IPS DF 6.9 (cell line): Measurements from ENCODE around the gene METTL16.
"Not testable (repeated sequence)": the region's sequence is repeated elsewhere in the genome, so short reads cannot be mapped to it uniquely, and the experiment has no call there.

Experiments
- DNase-seq: peaks from one replicate; pipeline ENCODE4 v3.0.0-alpha.2; 2013; ENCODE audit warnings: low read depth, low spot score
- H3K27ac ChIP-seq: one replicate; pipeline ENCODE4 v1.5.1; 2013; ENCODE audit warnings: low read length, control low read depth
- H3K27me3 ChIP-seq: 2 replicates; pipeline ENCODE4 v1.6.1; 2013; ENCODE audit warnings: mild to moderate bottlenecking, low read length; ENCODE audit not compliant: control insufficient read depth, insufficient read depth
- H3K36me3 ChIP-seq: 2 replicates; pipeline ENCODE4 v1.6.1; 2013; ENCODE audit warnings: low read length; ENCODE audit not compliant: control insufficient read depth, insufficient read depth
- H3K4me1 ChIP-seq: 2 replicates; pipeline ENCODE4 v1.6.1; 2013; ENCODE audit warnings: low read length; ENCODE audit not compliant: control insufficient read depth, insufficient read depth
- H3K4me3 ChIP-seq: 2 replicates; pipeline ENCODE4 v1.5.1; 2013; ENCODE audit warnings: mild to moderate bottlenecking, low read length
- H3K9me3 ChIP-seq: 2 replicates; pipeline ENCODE4 v1.6.1; 2013; ENCODE audit warnings: low read length, inconsistent platforms; ENCODE audit not compliant: control insufficient read depth, insufficient read depth
- WGBS: extraction: QIAGEN DNeasy Blood & Tissue Kit; methylation state at CpG from one replicate; pipeline ENCODE4 v1.1.7; 2013; ENCODE audit warnings: mixed read lengths, missing lambda C conversion rate; ENCODE audit not compliant: insufficient read length, insufficient coverage; 5-methylcytosine and 5-hydroxymethylcytosine counted together

METTL16 gene

GRCh38 chr17:2537579-2537978, 25.9 kb upstream of the METTL16 start:
- no CpG with 5 or more reads among the region's 5 CpGs for WGBS
- not testable (repeated sequence) for H3K4me3 ChIP-seq

GRCh38 chr17:2532146-2532720, 20.5 kb upstream of the METTL16 start:
- no peak overlapping the region for H3K27ac ChIP-seq
- DNase-seq: no peak
- no CpG with 5 or more reads among the region's 37 CpGs for WGBS
- H3K4me3 ChIP-seq: no peak overlapping the region
- no peaks in the 10 kb centered on the region for H3K4me1 ChIP-seq
- no peaks in the 10 kb centered on the region for H3K27me3 ChIP-seq
- no peaks in the 10 kb centered on the region for H3K36me3 ChIP-seq
- no peaks in the 10 kb centered on the region for H3K9me3 ChIP-seq

More at GRCh38 chr17:2537579-2537978, 25.9 kb upstream of the METTL16 start:
- H3K36me3 ChIP-seq, H3K27me3 ChIP-seq, H3K27ac ChIP-seq, H3K9me3 ChIP-seq, DNase-seq, H3K4me1 ChIP-seq: not testable (repeated sequence)

GRCh38 chr17:2531243-2531954, 19.7 kb upstream of the METTL16 start:
- WGBS: no CpG with 5 or more reads among the region's 9 CpGs
- not testable (repeated sequence) for H3K27me3 ChIP-seq, H3K27ac ChIP-seq, DNase-seq, H3K4me1 ChIP-seq, H3K36me3 ChIP-seq, H3K9me3 ChIP-seq, H3K4me3 ChIP-seq

GRCh38 chr17:2521775-2522410, 10.2 kb upstream of the METTL16 start:
- H3K4me1 ChIP-seq, H3K9me3 ChIP-seq, H3K27ac ChIP-seq, H3K4me3 ChIP-seq, H3K27me3 ChIP-seq, DNase-seq, H3K36me3 ChIP-seq: not testable (repeated sequence)
- no CpG with 5 or more reads among the region's 15 CpGs for WGBS

- Histone ChIP-seq H3K27ac (no peak overlapping the region), H3K36me3 (no peaks in the 10 kb centered on the region)
- no CpG with 5 or more reads among the region's 5 CpGs for WGBS
These were observed 9.6 kb upstream of the METTL16 start for GRCh38 chr17:2521257-2521656.

GRCh38 chr17:2517539-2517938, 5.9 kb upstream of the METTL16 start:
- no peak overlapping the region for H3K4me3 ChIP-seq
- no peaks in the 10 kb centered on the region for H3K36me3 ChIP-seq
- no peaks in the 10 kb centered on the region; the same call in 1 of the 2 replicates for H3K4me1 ChIP-seq
- no CpG with 5 or more reads among the region's 5 CpGs for WGBS
- no peak overlapping the region for H3K27ac ChIP-seq
- no peak for DNase-seq
- H3K9me3 ChIP-seq: no peaks in the 10 kb centered on the region
- no peaks in the 10 kb centered on the region; the same call in 1 of the 2 replicates for H3K27me3 ChIP-seq

More at GRCh38 chr17:2521257-2521656, 9.6 kb upstream of the METTL16 start:
- Histone ChIP-seq H3K4me1 (no peaks in the 10 kb centered on the region), H3K4me3 (no peak overlapping the region), H3K9me3 (no peaks in the 10 kb centered on the region), H3K27me3 (no peaks in the 10 kb centered on the region)
- DNase-seq: no peak

DNA sequence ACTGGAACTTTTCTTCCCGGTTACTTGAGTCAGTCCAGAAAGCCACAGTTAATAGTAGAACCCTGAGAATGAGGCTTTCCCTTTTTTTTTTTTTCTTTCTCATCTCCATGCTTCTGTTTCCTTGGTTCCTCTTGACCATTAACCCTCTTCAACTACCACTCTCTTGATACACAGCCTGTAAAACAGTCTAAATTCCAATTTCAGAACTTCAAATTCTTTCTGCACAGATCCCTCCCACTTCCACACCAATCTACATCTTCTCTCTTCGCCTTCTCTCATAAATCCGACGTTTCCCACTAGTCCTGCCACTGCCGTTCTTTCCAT, 588 bp downstream of the METTL16 start:
- no peaks in the 10 kb centered on the region for H3K9me3 ChIP-seq
- no peaks in the 10 kb centered on the region; the same call in 1 of the 2 replicates for H3K4me1 ChIP-seq
- no peak overlapping the region for H3K27ac ChIP-seq
- H3K4me3 ChIP-seq: peak overlapping the region; percentile 93
- no peak for DNase-seq
- H3K36me3 ChIP-seq: no peaks in the 10 kb centered on the region
- no peaks in the 10 kb centered on the region; the same call in 1 of the 2 replicates for H3K27me3 ChIP-seq
- 100% methylated on average over 1 of the region's 5 CpGs for WGBS

GRCh38 chr17:2510559-2510958, 1.1 kb downstream of the METTL16 start:
- Histone ChIP-seq H3K36me3 (no peaks in the 10 kb centered on the region), H3K4me1 (no peaks in the 10 kb centered on the region; the same call in 1 of the 2 replicates), H3K4me3 (peak overlapping the region; percentile 93; the same call in 1 of the 2 replicates), H3K27ac (no peak overlapping the region), H3K27me3 (no peaks in the 10 kb centered on the region; the same call in 1 of the 2 replicates), H3K9me3 (no peaks in the 10 kb centered on the region)
- WGBS: no CpG with 5 or more reads among the region's 2 CpGs
- no peak for DNase-seq

DNA sequence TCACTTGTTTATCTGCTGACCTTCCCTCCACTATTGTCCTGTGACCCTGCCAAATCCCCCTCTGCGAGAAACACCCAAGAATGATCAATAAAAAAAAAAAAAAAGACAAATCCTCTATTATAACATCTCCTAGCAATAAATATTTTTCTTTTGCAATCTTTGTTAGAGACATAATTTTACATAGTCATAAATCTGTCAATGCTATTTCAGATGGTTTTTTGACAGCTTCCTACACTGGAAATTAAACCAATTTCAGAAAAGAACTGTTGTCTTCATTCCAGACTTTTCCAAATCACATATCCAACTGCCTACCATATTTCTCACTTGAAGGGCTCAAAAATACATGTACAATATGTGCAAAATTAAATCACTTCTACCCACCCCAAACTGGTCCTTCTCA, 3.7 kb downstream of the METTL16 start:
- no CpG with 5 or more reads among the region's 1 CpG for WGBS
- Histone ChIP-seq H3K4me1 (no peaks in the 10 kb centered on the region), H3K36me3 (no peaks in the 10 kb centered on the region), H3K9me3 (no peaks in the 10 kb centered on the region), H3K27me3 (no peaks in the 10 kb centered on the region), H3K4me3 (no peak overlapping the region), H3K27ac (no peak overlapping the region)
- no peak for DNase-seq

- H3K36me3 ChIP-seq, H3K4me1 ChIP-seq, H3K27me3 ChIP-seq, H3K27ac ChIP-seq, DNase-seq, H3K4me3 ChIP-seq, H3K9me3 ChIP-seq: not testable (repeated sequence)
- no CpG with 5 or more reads among the region's 29 CpGs for WGBS
These were observed 4.7 kb downstream of the METTL16 start for GRCh38 chr17:2507015-2507414.
